PC-3 (cell line): ENCODE measurements around the gene DHRS3. TPM values are rescaled to one million over a fixed set of nuclear protein-coding genes. Genes with fewer than 3 reads are reported as not detected.

Experiments
- ATAC-seq: fragments of 200-7000 bp; cut with Tn5 transposase; 2 replicates; pipeline ENCODE4 v1.9.1; 2020; ENCODE audit warnings: mild to moderate bottlenecking, moderate library complexity
- BruUV-seq: library from RNA; stranded (reverse); fragments of 400-500 nt; replicated peaks from 2 replicates; lab custom pipeline; 2021; lab: Mats Ljungman, UMichigan
- CTCF ChIA-PET: fragments of 300-600 bp; sonication (Branson Sonifier 250); formaldehyde crosslinking; loops from one replicate; lab custom pipeline; 2022; ENCODE audit warnings: antibody characterized with exemption; lab: Charles Lee
- POLR2A ChIA-PET: fragments of 300-600 bp; sonication (Branson Sonifier 250); formaldehyde crosslinking; loops from one replicate; lab custom pipeline; 2022; ENCODE audit warnings: antibody characterized with exemption; ENCODE audit not compliant: unreplicated experiment; lab: Charles Lee
- DNase-seq: peaks from one replicate; pipeline ENCODE4 v3.0.0-alpha.2; 2015
- H2AFZ ChIP-seq: fragments of 300-600 bp; sonication (generic); 2 replicates; pipeline ENCODE4 v1.6.0; 2016; ENCODE audit warnings: antibody characterized with exemption, low read length
- H3F3A ChIP-seq: fragments of 300-600 bp; sonication (generic); one replicate; pipeline ENCODE4 v1.6.0; 2017; ENCODE audit warnings: antibody characterized with exemption, low read length, control low read depth, mild to moderate bottlenecking; ENCODE audit not compliant: unreplicated experiment
- H3K27ac ChIP-seq: fragments of 300-600 bp; sonication (generic); 2 replicates; pipeline ENCODE4 v1.5.1; 2016; ENCODE audit warnings: mild to moderate bottlenecking, low read length
- H3K27me3 ChIP-seq: fragments of 300-600 bp; sonication (generic); 2 replicates; pipeline ENCODE4 v1.6.1; 2016; ENCODE audit warnings: low read length, mixed read lengths
- H3K36me3 ChIP-seq: fragments of 300-600 bp; sonication (generic); 2 replicates; pipeline ENCODE4 v1.6.1; 2016; ENCODE audit warnings: low read depth, mixed run types, low read length, mixed read lengths
- H3K4me1 ChIP-seq: fragments of 300-600 bp; sonication (generic); 2 replicates; pipeline ENCODE4 v1.5.1; 2016; ENCODE audit warnings: low read length; ENCODE audit not compliant: insufficient read depth
- H3K4me2 ChIP-seq: fragments of 300-600 bp; sonication (generic); 2 replicates; pipeline ENCODE4 v1.6.0; 2016; ENCODE audit warnings: low read length
- H3K4me3 ChIP-seq: fragments of 300-600 bp; sonication (generic); 2 replicates; pipeline ENCODE4 v1.5.1; 2016; ENCODE audit warnings: mild to moderate bottlenecking, low read length, mixed read lengths
- H3K79me2 ChIP-seq: fragments of 300-600 bp; sonication (generic); 2 replicates; pipeline ENCODE4 v1.6.1; 2017; ENCODE audit warnings: low read length, mixed read lengths
- H3K9ac ChIP-seq: fragments of 300-600 bp; sonication (generic); 2 replicates; pipeline ENCODE4 v1.6.0; 2016; ENCODE audit warnings: mild to moderate bottlenecking, low read length
- H3K9me2 ChIP-seq: fragments of 300-600 bp; sonication (generic); replicated peaks from 2 replicates; pipeline ENCODE4 v1.6.1; 2016; ENCODE audit warnings: mixed run types, low read length, mixed read lengths
- H3K9me3 ChIP-seq: fragments of 300-600 bp; sonication (generic); 2 replicates; pipeline ENCODE4 v1.6.1; 2016; ENCODE audit warnings: low read length, mixed read lengths
- H4K20me1 ChIP-seq: fragments of 300-600 bp; sonication (generic); 2 replicates; pipeline ENCODE4 v1.6.1; 2016; ENCODE audit warnings: low read length, mixed read lengths
- EZH2 ChIP-seq: fragments of 300-600 bp; sonication (generic); IDR thresholded peaks from one replicate; pipeline ENCODE4 v1.6.1; 2017; ENCODE audit warnings: antibody characterized with exemption, mild to moderate bottlenecking, low read length; ENCODE audit not compliant: unreplicated experiment
- EZH2phosphoT487 ChIP-seq: fragments of 300-600 bp; sonication (generic); IDR thresholded peaks from 2 replicates; pipeline ENCODE4 v1.6.1; 2018; ENCODE audit warnings: mild to moderate bottlenecking, antibody characterized with exemption, low read length, borderline replicate concordance
- intact Hi-C: fragments of 100-400 bp; cut with micrococcal nuclease; formaldehyde crosslinking; loops from 2 replicates; pipeline ENCODE4 v1.9.0; 2023
- total RNA-seq: library from RNA; depleted of rRNA; stranded (reverse); fragments of >200 nt; gene quantifications from 2 replicates; pipeline ENCODE4 v1.2.3, GENCODE V29; 2014
- TF ChIP-seq, protein P1 (sequence below): fragments of 300-600 bp; sonication (generic); conservative IDR thresholded peaks from 2 replicates; pipeline ENCODE4 v1.5.1; 2017; ENCODE audit warnings: antibody characterized with exemption, low read depth, mild to moderate bottlenecking, low read length

Gene DHRS3
- total RNA-seq, 1 experiment from 2014 or later: 105 TPM

DNA sequence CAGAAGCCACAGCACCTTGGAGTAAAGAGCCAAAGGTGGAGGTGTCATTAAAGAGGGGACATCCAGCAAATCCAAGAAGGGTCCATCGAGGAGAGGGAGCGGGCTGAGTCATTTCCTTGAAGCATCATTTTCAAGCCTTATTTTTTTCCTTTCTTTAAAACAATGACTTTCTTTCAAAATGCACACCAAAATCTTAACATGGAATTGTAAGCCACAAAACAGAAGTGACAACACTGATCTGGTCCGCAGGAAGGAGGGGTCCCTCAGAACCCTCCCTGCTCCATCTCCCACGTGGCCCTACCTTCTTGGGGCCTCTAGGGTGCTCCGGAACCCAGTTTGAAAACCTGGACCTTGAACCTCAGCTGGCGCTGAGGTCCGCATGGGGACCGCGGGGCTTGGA is 14.8 kb downstream of the DHRS3 start:
- Histone ChIP-seq H3K9ac (no peak overlapping the region), H3K4me2 (peak overlapping the region; percentile 71; the same call in 1 of the 2 replicates), H3K4me1 (peaks cover 55% of the 10 kb centered on the region), H4K20me1 (no peaks in the 10 kb centered on the region), H3K36me3 (peaks cover 10% of the 10 kb centered on the region), H3K4me3 (no peak overlapping the region), H3K9me2 (no peaks in the 10 kb centered on the region), H3F3A (peaks cover 7% of the 10 kb centered on the region), H3K27ac (peak overlapping the region; percentile 85), H3K79me2 (peaks cover 95% of the 10 kb centered on the region), H2AFZ (no peak overlapping the region), H3K9me3 (no peaks in the 10 kb centered on the region), H3K27me3 (no peaks in the 10 kb centered on the region)
- DNase-seq: no peak
- CTCF ChIA-PET: no interaction called here
- POLR2A ChIA-PET: no interaction called here
- TF ChIP-seq EZH2 (no peak), EZH2phosphoT487 (no peak)
- TF ChIP-seq, protein P1, sequence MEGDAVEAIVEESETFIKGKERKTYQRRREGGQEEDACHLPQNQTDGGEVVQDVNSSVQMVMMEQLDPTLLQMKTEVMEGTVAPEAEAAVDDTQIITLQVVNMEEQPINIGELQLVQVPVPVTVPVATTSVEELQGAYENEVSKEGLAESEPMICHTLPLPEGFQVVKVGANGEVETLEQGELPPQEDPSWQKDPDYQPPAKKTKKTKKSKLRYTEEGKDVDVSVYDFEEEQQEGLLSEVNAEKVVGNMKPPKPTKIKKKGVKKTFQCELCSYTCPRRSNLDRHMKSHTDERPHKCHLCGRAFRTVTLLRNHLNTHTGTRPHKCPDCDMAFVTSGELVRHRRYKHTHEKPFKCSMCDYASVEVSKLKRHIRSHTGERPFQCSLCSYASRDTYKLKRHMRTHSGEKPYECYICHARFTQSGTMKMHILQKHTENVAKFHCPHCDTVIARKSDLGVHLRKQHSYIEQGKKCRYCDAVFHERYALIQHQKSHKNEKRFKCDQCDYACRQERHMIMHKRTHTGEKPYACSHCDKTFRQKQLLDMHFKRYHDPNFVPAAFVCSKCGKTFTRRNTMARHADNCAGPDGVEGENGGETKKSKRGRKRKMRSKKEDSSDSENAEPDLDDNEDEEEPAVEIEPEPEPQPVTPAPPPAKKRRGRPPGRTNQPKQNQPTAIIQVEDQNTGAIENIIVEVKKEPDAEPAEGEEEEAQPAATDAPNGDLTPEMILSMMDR: no peak
- ATAC-seq: no peak
- intact Hi-C loops: no loop called here
- no TSS peak for BruUV-seq

DNA sequence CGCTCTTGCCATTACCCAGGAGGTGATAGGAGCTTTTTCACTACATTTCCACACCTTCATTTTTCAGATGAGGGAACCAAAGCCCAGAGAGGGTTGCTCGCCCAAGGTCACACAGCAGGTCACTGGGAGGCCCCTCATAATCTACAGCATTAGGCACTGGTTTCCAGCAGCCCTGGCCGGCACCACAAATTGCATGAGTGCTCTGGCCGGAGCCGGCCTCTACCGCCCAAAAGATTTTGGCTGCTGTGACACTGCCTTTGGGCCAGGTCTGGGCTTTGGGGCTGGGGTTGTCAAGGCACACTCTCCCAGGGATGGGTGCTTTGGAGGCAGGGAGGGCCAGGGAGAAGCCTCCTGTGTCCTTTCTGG is 15.4 kb downstream of the DHRS3 start:
- no peak for TF ChIP-seq EZH2phosphoT487
- TF ChIP-seq EZH2: no peak
- TF ChIP-seq, protein P1: no peak
- H3K79me2 ChIP-seq: peaks cover 95% of the 10 kb centered on the region
- H3K4me2 ChIP-seq: peak overlapping the region; percentile 13; the same call in 1 of the 2 replicates
- no peak for DNase-seq
- H2AFZ ChIP-seq: no peak overlapping the region
- H3K27me3 ChIP-seq: no peaks in the 10 kb centered on the region
- peaks cover 5% of the 10 kb centered on the region for H3F3A ChIP-seq
- H3K36me3 ChIP-seq: peaks cover 7% of the 10 kb centered on the region
- no peak for ATAC-seq
- ChIA-PET CTCF (no interaction called here), POLR2A (no interaction called here)
- no peak overlapping the region for H3K9ac ChIP-seq
- no TSS peak for BruUV-seq
- intact Hi-C loops: no loop called here
- H4K20me1 ChIP-seq: no peaks in the 10 kb centered on the region
- H3K9me3 ChIP-seq: no peaks in the 10 kb centered on the region
- H3K27ac ChIP-seq: peak overlapping the region; percentile 44
- H3K4me1 ChIP-seq: peaks cover 60% of the 10 kb centered on the region
- H3K9me2 ChIP-seq: no peaks in the 10 kb centered on the region
- no peak overlapping the region for H3K4me3 ChIP-seq
